H9 (cell line): ENCODE results near the gene PHF21B. TPM values are rescaled to one million over a fixed set of nuclear protein-coding genes. Genes with fewer than 3 reads are reported as not detected.

Experiments used
- DNase-seq: peaks from one replicate; pipeline ENCODE4 v3.0.0-alpha.2; 2017
- H2AFZ ChIP-seq: one replicate; pipeline ENCODE4 v1.6.1; 2013; ENCODE audit warnings: mild to moderate bottlenecking, low read length, control low read depth, moderate library complexity
- H2AK5ac ChIP-seq: 2 replicates; pipeline ENCODE4 v1.6.1; 2013; ENCODE audit warnings: low read length, control low read depth, mixed read lengths; ENCODE audit not compliant: insufficient read length
- H2BK120ac ChIP-seq: one replicate; pipeline ENCODE4 v1.6.1; 2013; ENCODE audit warnings: low read depth, mild to moderate bottlenecking, low read length, control low read depth, inconsistent platforms; ENCODE audit not compliant: poor library complexity, severe bottlenecking
- H2BK12ac ChIP-seq: 2 replicates; pipeline ENCODE4 v1.6.1; 2013; ENCODE audit warnings: low read length, control low read depth, mixed read lengths, low read depth; ENCODE audit not compliant: insufficient read length
- H2BK15ac ChIP-seq: 2 replicates; pipeline ENCODE4 v1.6.1; 2013; ENCODE audit warnings: low read depth, low read length, control low read depth
- H2BK20ac ChIP-seq: one replicate; pipeline ENCODE4 v1.6.1; 2013; ENCODE audit warnings: low read depth, mild to moderate bottlenecking, low read length, control low read depth, inconsistent platforms; ENCODE audit not compliant: poor library complexity, severe bottlenecking
- H2BK5ac ChIP-seq: 2 replicates; pipeline ENCODE4 v1.6.1; 2013; ENCODE audit warnings: low read length, control low read depth, mixed read lengths; ENCODE audit not compliant: insufficient read length
- H3K14ac ChIP-seq: 2 replicates; pipeline ENCODE4 v1.6.1; 2013; ENCODE audit warnings: low read length, control low read depth; ENCODE audit not compliant: insufficient read depth
- H3K18ac ChIP-seq: 2 replicates; pipeline ENCODE4 v1.6.1; 2013; ENCODE audit warnings: low read depth, mild to moderate bottlenecking, mixed read lengths, low read length, control low read depth; ENCODE audit not compliant: insufficient read length
- H3K23ac ChIP-seq: 2 replicates; pipeline ENCODE4 v1.6.1; 2013; ENCODE audit warnings: low read length, control low read depth, mixed read lengths, low read depth; ENCODE audit not compliant: insufficient read length
- H3K23me2 ChIP-seq: 2 replicates; pipeline ENCODE4 v1.6.1; 2013; ENCODE audit warnings: low read depth, mild to moderate bottlenecking, mixed read lengths, low read length, control low read depth; ENCODE audit not compliant: insufficient read length, poor library complexity, severe bottlenecking
- H3K27ac ChIP-seq: 2 replicates; pipeline ENCODE4 v1.5.1; 2013; ENCODE audit warnings: low read length, control low read depth, mixed read lengths, low read depth; ENCODE audit not compliant: insufficient read length
- H3K27me3 ChIP-seq: 2 replicates; pipeline ENCODE4 v1.6.1; 2013; ENCODE audit warnings: low read length, control low read depth, inconsistent platforms; ENCODE audit not compliant: insufficient read depth
- H3K4ac ChIP-seq: 2 replicates; pipeline ENCODE4 v1.6.1; 2013; ENCODE audit warnings: low read depth, mild to moderate bottlenecking, control low read depth, inconsistent platforms, low read length, moderate library complexity
- H3K4me1 ChIP-seq: 2 replicates; pipeline ENCODE4 v1.6.1; 2013; ENCODE audit warnings: low read length, control low read depth, inconsistent platforms; ENCODE audit not compliant: insufficient read depth
- H3K4me2 ChIP-seq: 2 replicates; pipeline ENCODE4 v1.6.1; 2013; ENCODE audit warnings: low read length, control low read depth, mixed read lengths; ENCODE audit not compliant: insufficient read length, insufficient read depth
- H3K56ac ChIP-seq: 2 replicates; pipeline ENCODE4 v1.6.1; 2013; ENCODE audit warnings: low read depth, mild to moderate bottlenecking, mixed read lengths, low read length, control low read depth; ENCODE audit not compliant: insufficient read length
- H3K79me1 ChIP-seq: 2 replicates; pipeline ENCODE4 v1.6.1; 2013; ENCODE audit warnings: low read depth, mild to moderate bottlenecking, moderate library complexity, low read length, control low read depth, inconsistent platforms; ENCODE audit not compliant: insufficient read depth, poor library complexity, severe bottlenecking
- H3K79me2 ChIP-seq: 2 replicates; pipeline ENCODE4 v1.6.1; 2013; ENCODE audit warnings: low read length, control low read depth, inconsistent platforms; ENCODE audit not compliant: insufficient read depth
- H3K9ac ChIP-seq: 2 replicates; pipeline ENCODE4 v1.6.1; 2013; ENCODE audit warnings: low read length, control low read depth, mixed read lengths; ENCODE audit not compliant: insufficient read length; ENCODE audit errors: extremely low read depth
- H3K9me3 ChIP-seq: one replicate; pipeline ENCODE4 v1.6.1; 2013; ENCODE audit warnings: low read depth, low read length, inconsistent platforms; ENCODE audit not compliant: control insufficient read depth
- H3T11ph ChIP-seq: one replicate; pipeline ENCODE4 v1.6.1; 2013; ENCODE audit warnings: mild to moderate bottlenecking, low read length, control low read depth, inconsistent platforms
- H4K20me1 ChIP-seq: one replicate; pipeline ENCODE4 v1.6.1; 2013; ENCODE audit not compliant: control insufficient read depth, insufficient read length, insufficient read depth
- H4K5ac ChIP-seq: 2 replicates; pipeline ENCODE4 v1.6.1; 2013; ENCODE audit warnings: low read depth, mild to moderate bottlenecking, mixed read lengths, low read length, control low read depth; ENCODE audit not compliant: insufficient read length
- H4K8ac ChIP-seq: replicated peaks from 2 replicates; pipeline ENCODE4 v1.6.1; 2013; ENCODE audit warnings: low read length, control low read depth, mixed read lengths, low read depth; ENCODE audit not compliant: insufficient read length
- H4K91ac ChIP-seq: 2 replicates; pipeline ENCODE4 v1.6.1; 2013; ENCODE audit warnings: low read depth, mild to moderate bottlenecking, moderate library complexity, mixed read lengths, low read length, control low read depth; ENCODE audit not compliant: insufficient read length
- H3K27ac Mint-ChIP-seq, 3 experiments: 2 replicates in 2 of 3; 3 replicates in 1 of 3; pipeline ENCODE4 v1.8.0; 2020 to 2021; ENCODE audit warnings: mixed read lengths in 3 of 3, mild to moderate bottlenecking in 1 of 3, moderate library complexity in 1 of 3
- H3K27me3 Mint-ChIP-seq: 2 replicates; pipeline ENCODE4 v1.8.0; 2021; ENCODE audit warnings: low read depth, mild to moderate bottlenecking, moderate library complexity, mixed read lengths
- H3K36me3 Mint-ChIP-seq, 3 experiments: 2 replicates in 2 of 3; 3 replicates in 1 of 3; pipeline ENCODE4 v1.8.0; 2020 to 2021; ENCODE audit warnings: low read depth in 3 of 3, mixed read lengths in 3 of 3; ENCODE audit not compliant: insufficient read depth in 1 of 3
- H3K4me1 Mint-ChIP-seq, 2 experiments: 2 replicates each; pipeline ENCODE4 v1.8.0; 2020; ENCODE audit warnings: mixed read lengths in 2 of 2
- H3K4me3 Mint-ChIP-seq, 2 experiments: 2 replicates in 1 of 2; 3 replicates in 1 of 2; pipeline ENCODE4 v1.8.0; 2020 to 2021; ENCODE audit warnings: mild to moderate bottlenecking in 2 of 2, mixed read lengths in 2 of 2, moderate library complexity in 1 of 2
- H3K9me3 Mint-ChIP-seq, 2 experiments: 2 replicates in 1 of 2; 3 replicates in 1 of 2; pipeline ENCODE4 v1.8.0; 2020; ENCODE audit warnings: mild to moderate bottlenecking in 2 of 2, mixed read lengths in 2 of 2, moderate library complexity in 1 of 2
- CTCF ChIP-seq: fragments of 200-600 bp; sonication (generic); conservative IDR thresholded peaks from 3 replicates; pipeline ENCODE4 v1.8.0; 2021; ENCODE audit warnings: antibody characterized with exemption, mild to moderate bottlenecking
- WGBS: extraction: QIAGEN DNeasy Blood & Tissue Kit; methylation state at CpG from one replicate; pipeline ENCODE4 v1.1.7; 2013; ENCODE audit warnings: missing lambda C conversion rate, low lambda C conversion rate, mixed read lengths; ENCODE audit not compliant: insufficient read length; ENCODE audit errors: extremely low coverage; 5-methylcytosine and 5-hydroxymethylcytosine counted together
- total RNA-seq: library from RNA; stranded (reverse); gene quantifications from 2 replicates; pipeline ENCODE4 v1.2.1, GENCODE V29; 2021

The PHF21B gene
- total RNA-seq, 1 experiment from 2014 or later = 60.3 TPM

- Histone ChIP-seq H3K14ac (no peak overlapping the region), H3K23ac (no peak overlapping the region), H3K79me1 (peaks cover 2% of the 10 kb centered on the region), H3K4ac (no peak overlapping the region), H3K23me2 (no peaks in the 10 kb centered on the region), H2BK20ac (no peak overlapping the region), H3K9me3 (no peaks in the 10 kb centered on the region), H3K56ac (no peak overlapping the region), H3K79me2 (peaks cover 46% of the 10 kb centered on the region; the same call in 1 of the 2 replicates), H4K20me1 (peaks cover 6% of the 10 kb centered on the region), H2BK5ac (no peak overlapping the region), H2BK15ac (no peak overlapping the region), H4K5ac (no peak overlapping the region), H2BK120ac (no peak overlapping the region), H2BK12ac (no peak overlapping the region), H3K4me1 (no peaks in the 10 kb centered on the region), H4K8ac (no peak overlapping the region), H3K9ac (no peak overlapping the region), H3K27ac (no peak overlapping the region), H4K91ac (no peak overlapping the region), H3K4me2 (no peak overlapping the region), H3K18ac (no peak overlapping the region), H2AFZ (no peak overlapping the region), H3T11ph (no peak overlapping the region), H3K27me3 (no peaks in the 10 kb centered on the region), H2AK5ac (no peak overlapping the region)
- Mint-ChIP-seq H3K4me3 (no peak overlapping the region), H3K27me3 (no peaks in the 10 kb centered on the region), H3K27ac (no peak overlapping the region), H3K36me3 (peaks cover 24 to 46% (median 38%) of the 10 kb centered on the region in 3 experiments), H3K4me1 (peaks cover 12 to 15% of the 10 kb centered on the region in 2 experiments), H3K9me3 (peaks cover 2 to 4% of the 10 kb centered on the region in 2 experiments; a peak in 4 of 5 replicates)
- no CpG with 5 or more reads among the region's 5 CpGs for WGBS
- no peak for TF ChIP-seq CTCF
- DNase-seq = no peak
Observed at GRCh38 chr22:44986926-44987325, 22.9 kb downstream of the PHF21B start.
